Progenitor cell of endocrine pancreas (in vitro differentiated cells): ENCODE data around the gene INSC. TPM values are rescaled to one million over a fixed set of nuclear protein-coding genes. Genes with fewer than 3 reads are reported as not detected.

Experiments
- DNase-seq: peaks from one replicate; pipeline ENCODE4 v3.0.0; 2021; ENCODE audit warnings: low spot score; ENCODE audit not compliant: unreplicated experiment
- H3K27ac Mint-ChIP-seq: 2 replicates; pipeline ENCODE4 v1.8.0; 2021; ENCODE audit warnings: mild to moderate bottlenecking, moderate library complexity, mixed read lengths
- H3K27me3 Mint-ChIP-seq: 2 replicates; pipeline ENCODE4 v1.8.0; 2021; ENCODE audit warnings: mixed read lengths
- H3K36me3 Mint-ChIP-seq: 2 replicates; pipeline ENCODE4 v1.8.0; 2022; ENCODE audit warnings: mixed read lengths; ENCODE audit not compliant: insufficient read depth
- H3K4me1 Mint-ChIP-seq: 2 replicates; pipeline ENCODE4 v1.8.0; 2021; ENCODE audit warnings: low read depth, mixed read lengths
- H3K4me3 Mint-ChIP-seq: 2 replicates; pipeline ENCODE4 v1.8.0; 2021; ENCODE audit warnings: low read depth, mild to moderate bottlenecking, moderate library complexity, mixed read lengths
- H3K9me3 Mint-ChIP-seq: 2 replicates; pipeline ENCODE4 v1.8.0; 2021; ENCODE audit warnings: low read depth, mixed read lengths
- total RNA-seq: library from RNA; stranded (reverse); gene quantifications from 2 replicates; pipeline ENCODE4 v1.2.1, GENCODE V29; 2021
- TF ChIP-seq, protein P1 (sequence below): fragments of 200-600 bp; sonication (generic); IDR thresholded peaks from one replicate; pipeline ENCODE4 v1.5.0; 2021; ENCODE audit warnings: antibody characterized with exemption, mild to moderate bottlenecking; ENCODE audit not compliant: unreplicated experiment

INSC gene
- total RNA-seq, 1 donor from 2014 or later, result not detected

DNA sequence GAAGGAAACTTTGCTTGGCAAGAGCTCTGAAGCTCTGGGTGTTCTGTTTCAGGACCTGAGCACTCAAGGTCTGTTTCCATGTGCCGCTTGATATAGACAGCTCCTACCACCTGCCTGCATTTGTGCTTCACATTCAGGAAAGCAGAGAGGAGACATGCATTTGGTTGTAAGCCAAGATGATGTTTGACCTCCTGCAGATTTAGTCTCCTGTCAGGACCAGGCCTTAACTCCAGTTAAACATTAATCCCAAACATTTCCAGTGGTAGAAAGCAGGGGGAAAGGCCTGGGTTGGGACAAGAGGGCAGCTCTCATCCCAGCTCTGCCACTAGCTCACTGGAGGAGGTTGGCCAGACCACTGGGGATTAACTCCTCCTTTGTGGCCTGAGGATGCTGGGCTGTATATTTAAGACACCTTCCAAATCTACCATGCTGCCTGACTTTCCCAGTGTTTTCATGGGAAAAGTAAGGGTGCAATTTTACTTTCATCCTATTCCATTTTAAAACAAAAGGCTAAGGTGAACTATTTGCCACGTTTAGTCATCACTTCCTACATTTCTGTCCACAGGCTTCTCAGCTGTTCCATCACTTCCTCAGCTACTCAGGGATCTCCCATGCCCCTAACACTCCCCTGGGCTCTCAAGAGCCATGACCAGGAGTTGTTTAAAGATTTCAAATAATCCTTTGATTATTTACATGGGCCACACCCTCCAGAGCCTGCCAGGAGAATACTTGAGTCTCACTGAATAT, 80.9 kb downstream of the INSC start:
- no peaks in the 10 kb centered on the region for H3K36me3 Mint-ChIP-seq
- TF ChIP-seq, protein P1, sequence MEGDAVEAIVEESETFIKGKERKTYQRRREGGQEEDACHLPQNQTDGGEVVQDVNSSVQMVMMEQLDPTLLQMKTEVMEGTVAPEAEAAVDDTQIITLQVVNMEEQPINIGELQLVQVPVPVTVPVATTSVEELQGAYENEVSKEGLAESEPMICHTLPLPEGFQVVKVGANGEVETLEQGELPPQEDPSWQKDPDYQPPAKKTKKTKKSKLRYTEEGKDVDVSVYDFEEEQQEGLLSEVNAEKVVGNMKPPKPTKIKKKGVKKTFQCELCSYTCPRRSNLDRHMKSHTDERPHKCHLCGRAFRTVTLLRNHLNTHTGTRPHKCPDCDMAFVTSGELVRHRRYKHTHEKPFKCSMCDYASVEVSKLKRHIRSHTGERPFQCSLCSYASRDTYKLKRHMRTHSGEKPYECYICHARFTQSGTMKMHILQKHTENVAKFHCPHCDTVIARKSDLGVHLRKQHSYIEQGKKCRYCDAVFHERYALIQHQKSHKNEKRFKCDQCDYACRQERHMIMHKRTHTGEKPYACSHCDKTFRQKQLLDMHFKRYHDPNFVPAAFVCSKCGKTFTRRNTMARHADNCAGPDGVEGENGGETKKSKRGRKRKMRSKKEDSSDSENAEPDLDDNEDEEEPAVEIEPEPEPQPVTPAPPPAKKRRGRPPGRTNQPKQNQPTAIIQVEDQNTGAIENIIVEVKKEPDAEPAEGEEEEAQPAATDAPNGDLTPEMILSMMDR, result no peak
- no peaks in the 10 kb centered on the region for H3K27me3 Mint-ChIP-seq
- H3K4me1 Mint-ChIP-seq, result peaks cover 17% of the 10 kb centered on the region
- H3K9me3 Mint-ChIP-seq, result no peaks in the 10 kb centered on the region
- H3K4me3 Mint-ChIP-seq, result no peak overlapping the region
- H3K27ac Mint-ChIP-seq, result peak overlapping the region; percentile 15
- no peak for DNase-seq

DNA sequence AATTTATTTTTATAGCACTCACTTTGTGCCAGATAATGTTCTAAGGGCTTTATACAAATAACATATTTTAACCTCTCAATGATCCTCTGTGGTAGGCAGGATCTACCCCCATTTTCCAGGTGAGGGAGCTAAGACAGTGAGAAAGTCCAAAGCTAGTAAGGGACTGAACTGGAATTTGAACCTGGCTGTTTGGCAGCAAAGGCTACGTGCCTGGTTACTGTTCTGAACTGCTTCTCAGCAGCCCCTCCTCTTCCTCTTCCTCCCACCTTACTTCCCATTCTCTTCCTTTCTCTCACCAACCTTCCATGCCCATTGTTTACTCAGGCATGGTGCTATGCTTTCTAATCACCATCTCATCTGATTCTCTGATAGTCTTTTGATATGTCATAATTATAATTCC, 82.0 kb downstream of the INSC start:
- TF ChIP-seq, protein P1, result no peak
- H3K4me1 Mint-ChIP-seq, result peaks cover 17% of the 10 kb centered on the region
- no peaks in the 10 kb centered on the region for H3K27me3 Mint-ChIP-seq

DNA sequence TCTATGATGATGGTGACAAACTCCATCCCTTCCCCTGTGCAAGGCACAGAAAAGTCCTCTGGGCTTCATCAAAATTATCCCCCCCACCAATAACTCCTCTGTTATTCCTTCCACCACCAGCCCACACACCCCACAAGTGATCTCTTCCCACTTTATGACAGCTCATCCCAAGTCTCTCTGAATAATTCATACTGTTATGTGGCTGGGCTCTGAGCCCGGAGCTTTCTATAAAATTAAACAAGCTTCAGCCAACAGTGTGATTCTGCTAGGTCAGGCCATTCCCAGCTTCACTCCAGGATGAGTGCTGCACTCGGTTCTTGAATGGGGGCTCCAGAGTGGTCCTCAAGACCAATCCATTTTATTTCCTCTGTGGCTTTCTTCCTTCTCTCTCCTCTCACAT, 83.0 kb downstream of the INSC start:
- H3K4me1 Mint-ChIP-seq, result peaks cover 17% of the 10 kb centered on the region
- H3K27me3 Mint-ChIP-seq, result no peaks in the 10 kb centered on the region
- no peak overlapping the region for H3K4me3 Mint-ChIP-seq
- H3K36me3 Mint-ChIP-seq, result no peaks in the 10 kb centered on the region
- no peak overlapping the region for H3K27ac Mint-ChIP-seq
- no peaks in the 10 kb centered on the region for H3K9me3 Mint-ChIP-seq
- DNase-seq, result no peak
- TF ChIP-seq, protein P1, result no peak

More for the DNA sequence above, 82.0 kb downstream of the INSC start:
- H3K4me3 Mint-ChIP-seq, result no peak overlapping the region
- H3K27ac Mint-ChIP-seq, result no peak overlapping the region
- no peaks in the 10 kb centered on the region for H3K9me3 Mint-ChIP-seq
- no peaks in the 10 kb centered on the region for H3K36me3 Mint-ChIP-seq
- DNase-seq, result no peak

DNA sequence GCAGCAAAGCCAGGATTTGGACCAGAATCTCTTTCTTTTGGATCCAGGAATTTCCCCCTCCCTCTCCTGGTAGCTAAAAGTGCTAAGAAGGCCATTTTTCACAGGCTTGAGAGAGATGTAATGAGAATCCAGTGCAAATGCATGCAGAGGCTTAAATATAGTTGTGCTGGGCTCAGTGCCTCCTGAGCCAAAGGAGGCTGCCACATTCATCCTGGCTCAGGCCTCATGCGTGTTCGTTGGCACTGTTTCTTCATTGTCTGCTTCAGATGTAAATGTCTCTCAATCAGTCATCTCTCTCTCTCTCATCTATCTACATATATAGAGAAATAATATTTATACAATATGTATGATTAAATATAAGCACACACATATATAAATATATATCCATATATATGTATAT, 83.6 kb downstream of the INSC start:
- TF ChIP-seq, protein P1, result no peak
- Mint-ChIP-seq H3K4me1 (peaks cover 17% of the 10 kb centered on the region), H3K27me3 (no peaks in the 10 kb centered on the region), H3K4me3 (no peak overlapping the region), H3K9me3 (no peaks in the 10 kb centered on the region), H3K36me3 (no peaks in the 10 kb centered on the region), H3K27ac (no peak overlapping the region)
- DNase-seq, result no peak

DNA sequence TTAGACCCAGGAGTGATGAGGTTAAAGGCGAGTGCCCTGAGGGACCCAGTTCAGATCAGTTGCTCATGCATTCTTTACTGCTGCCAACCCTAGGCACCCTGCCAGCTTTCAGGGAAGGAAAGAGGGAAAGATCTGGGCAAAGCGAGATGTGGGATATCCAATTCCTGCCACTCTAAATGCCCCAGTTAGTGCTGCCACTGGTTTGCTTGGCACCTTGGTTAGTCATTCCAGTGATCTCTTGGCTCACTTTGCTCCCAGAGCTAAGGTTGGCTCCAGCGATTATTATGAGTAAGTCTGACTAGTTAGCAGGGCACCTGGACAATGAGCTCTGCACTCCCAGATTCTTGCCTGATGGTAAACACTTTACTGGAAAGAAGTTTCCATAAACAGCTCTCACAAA, 85.0 kb downstream of the INSC start:
- Mint-ChIP-seq H3K36me3 (no peaks in the 10 kb centered on the region), H3K9me3 (no peaks in the 10 kb centered on the region), H3K27me3 (no peaks in the 10 kb centered on the region), H3K4me3 (no peak overlapping the region), H3K4me1 (peaks cover 16% of the 10 kb centered on the region), H3K27ac (no peak overlapping the region)
- DNase-seq, result no peak
- TF ChIP-seq, protein P1, result no peak
